BLaER1 treated with 17β-estradiol and CSF1 and Interleukin-3, amounts not matched to agents 10 nM and 100 nM (cell line): Measurements from ENCODE around the gene RARB.

Source experiments
- H3K27ac ChIP-seq, 11 experiments: shearing (Covaris generic); formaldehyde crosslinking; 2 replicates each; pipeline ENCODE4 v1.8.1; 2022
- H3K27me3 ChIP-seq, 11 experiments: shearing (Covaris generic); formaldehyde crosslinking; 2 replicates each; pipeline ENCODE4 v1.8.1; 2022
- H3K36me3 ChIP-seq, 11 experiments: shearing (Covaris generic); formaldehyde crosslinking; 2 replicates each; pipeline ENCODE4 v1.8.1; 2022
- H3K4me1 ChIP-seq, 10 experiments: shearing (Covaris generic); formaldehyde crosslinking; 2 replicates each; pipeline ENCODE4 v1.8.1; 2022
- H3K4me2 ChIP-seq, 11 experiments: shearing (Covaris generic); formaldehyde crosslinking; 2 replicates each; pipeline ENCODE4 v1.8.1; 2022
- H3K4me3 ChIP-seq, 10 experiments: shearing (Covaris generic); formaldehyde crosslinking; 2 replicates each; pipeline ENCODE4 v1.8.1; 2022
- H3K9ac ChIP-seq, 11 experiments: shearing (Covaris generic); formaldehyde crosslinking; 2 replicates each; pipeline ENCODE4 v1.8.1; 2022
- H3K9me3 ChIP-seq, 11 experiments: shearing (Covaris generic); formaldehyde crosslinking; replicated peaks in 1 of 11; 2 replicates each; pipeline ENCODE4 v1.8.1; 2022
- H4K20me1 ChIP-seq, 11 experiments: shearing (Covaris generic); formaldehyde crosslinking; 2 replicates each; pipeline ENCODE4 v1.8.1; 2022
- Cebpa-rat ChIP-seq, 11 experiments: shearing (Covaris generic); IDR thresholded peaks; 2 replicates each; pipeline ENCODE4 v1.8.1; 2022

RARB gene

DNA sequence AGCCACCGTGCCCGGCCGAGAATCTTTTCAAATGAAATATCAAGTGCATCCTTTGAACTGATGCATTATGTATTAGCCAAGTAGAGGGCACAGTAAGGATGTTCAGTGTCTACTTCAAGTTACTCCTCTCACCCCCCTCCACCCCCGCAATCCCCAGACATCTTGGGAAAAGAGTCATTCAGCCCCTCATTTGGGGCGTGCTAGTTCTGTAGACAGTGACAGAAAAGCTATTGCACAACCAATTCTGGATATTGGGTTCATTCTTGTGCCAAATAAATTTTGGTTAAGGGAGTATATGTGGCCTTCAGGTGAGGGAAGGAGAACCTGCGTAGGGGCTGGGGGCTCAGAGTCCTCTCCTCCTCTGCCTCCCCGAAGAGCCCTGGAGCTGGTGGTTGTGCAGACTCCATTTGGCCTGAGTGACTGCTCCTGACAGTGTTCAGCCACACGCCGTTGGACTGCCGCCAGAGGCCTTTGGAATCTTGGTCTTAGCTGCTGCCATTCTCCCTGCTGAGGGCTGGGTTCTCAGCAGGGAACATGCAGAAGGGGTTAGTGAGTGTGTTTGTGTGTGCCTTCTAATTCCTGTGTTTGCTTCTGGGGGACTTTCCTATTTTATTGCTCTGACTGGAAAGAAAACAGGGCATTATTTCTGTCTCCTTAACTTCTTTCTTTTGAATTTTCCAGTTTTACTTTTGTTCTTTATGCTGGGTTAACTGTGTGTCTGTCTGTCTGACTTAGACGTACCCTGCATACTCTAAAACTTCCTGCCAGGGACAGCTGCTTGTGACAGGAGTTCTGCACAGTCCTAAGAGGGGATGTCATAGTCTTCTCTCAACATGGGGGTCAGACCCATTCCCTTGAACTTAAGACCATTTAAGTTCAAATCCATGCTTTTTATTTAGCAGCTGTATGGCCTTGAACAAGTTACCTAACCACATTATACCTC lies 21.0 kb downstream of the RARB start:
- Histone ChIP-seq H3K9me3 (no peaks in the 10 kb centered on the region), H3K4me2 (no peak overlapping the region), H4K20me1 (no peaks in the 10 kb centered on the region), H3K4me1 (peaks cover 0 to 5% (median 2%) of the 10 kb centered on the region in 10 experiments; a peak in 14 of 20 replicates), H3K36me3 (no peaks in the 10 kb centered on the region), H3K27ac (no peak overlapping the region), H3K9ac (no peak overlapping the region), H3K4me3 (no peak overlapping the region), H3K27me3 (no peaks in the 10 kb centered on the region)
- no peak for TF ChIP-seq Cebpa-rat (IDR thresholded peaks at IDR 0.05)

- H3K27ac ChIP-seq, result no peak overlapping the region
- no peak overlapping the region for H3K9ac ChIP-seq
- no peak for TF ChIP-seq Cebpa-rat (IDR thresholded peaks at IDR 0.05)
- no peaks in the 10 kb centered on the region for H3K36me3 ChIP-seq
- peaks cover 0 to 13% (median 10%) of the 10 kb centered on the region in 10 experiments; a peak in 14 of 20 replicates for H3K4me1 ChIP-seq
- no peaks in the 10 kb centered on the region for H4K20me1 ChIP-seq
- no peaks in the 10 kb centered on the region for H3K27me3 ChIP-seq
- H3K4me3 ChIP-seq, result no peak overlapping the region
- no peaks in the 10 kb centered on the region for H3K9me3 ChIP-seq
- H3K4me2 ChIP-seq, result no peak overlapping the region
These were observed 21.8 kb downstream of the RARB start for GRCh38 chr3:25449857-25450256.

DNA sequence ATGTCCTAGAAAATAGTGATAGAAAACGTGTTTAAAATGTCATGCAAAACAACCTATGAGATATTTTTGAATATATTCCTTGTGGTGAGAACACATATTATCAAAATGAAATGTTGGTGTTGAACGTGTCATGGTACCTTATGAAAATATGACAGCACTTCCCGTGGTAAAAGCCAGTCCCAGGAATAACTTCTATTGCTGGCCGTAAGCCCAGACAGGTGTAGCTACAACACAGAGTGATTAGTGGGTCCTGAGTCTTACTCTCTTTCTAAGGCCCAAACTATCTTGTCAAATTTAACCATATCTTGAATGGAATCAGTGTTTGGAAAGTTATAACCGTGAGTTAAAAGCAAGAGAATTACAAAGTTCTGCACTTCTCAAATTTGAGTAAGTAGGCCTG lies 24.1 kb downstream of the RARB start:
- H3K4me1 ChIP-seq, result peaks cover 0 to 24% (median 20%) of the 10 kb centered on the region in 10 experiments; a peak in 15 of 20 replicates
- no peak overlapping the region for H3K4me3 ChIP-seq
- no peaks in the 10 kb centered on the region for H4K20me1 ChIP-seq
- H3K27me3 ChIP-seq, result no peaks in the 10 kb centered on the region
- H3K27ac ChIP-seq, result no peak overlapping the region
- no peak for TF ChIP-seq Cebpa-rat (IDR thresholded peaks at IDR 0.05)
- no peaks in the 10 kb centered on the region for H3K36me3 ChIP-seq
- no peak overlapping the region for H3K4me2 ChIP-seq
- H3K9ac ChIP-seq, result no peak overlapping the region
- no peaks in the 10 kb centered on the region for H3K9me3 ChIP-seq

GRCh38 chr3:25452740-25453139 lies 24.7 kb downstream of the RARB start:
- peaks cover 0 to 24% (median 20%) of the 10 kb centered on the region in 10 experiments; a peak in 15 of 20 replicates for H3K4me1 ChIP-seq
- H3K27ac ChIP-seq, result no peak overlapping the region
- no peaks in the 10 kb centered on the region for H3K27me3 ChIP-seq
- no peak overlapping the region for H3K9ac ChIP-seq
- H3K9me3 ChIP-seq, result no peaks in the 10 kb centered on the region
- no peak for TF ChIP-seq Cebpa-rat (IDR thresholded peaks at IDR 0.05)
- H3K4me2 ChIP-seq, result no peak overlapping the region
- H3K4me3 ChIP-seq, result no peak overlapping the region
- H3K36me3 ChIP-seq, result no peaks in the 10 kb centered on the region
- no peaks in the 10 kb centered on the region for H4K20me1 ChIP-seq

- Histone ChIP-seq H3K9ac (no peak overlapping the region), H3K36me3 (no peaks in the 10 kb centered on the region), H3K4me1 (peaks cover 0 to 24% (median 20%) of the 10 kb centered on the region in 10 experiments; a peak in 15 of 20 replicates), H3K4me3 (no peak overlapping the region), H3K27ac (no peak overlapping the region), H4K20me1 (no peaks in the 10 kb centered on the region), H3K4me2 (peak overlapping the region in 5 of 11 experiments; percentile 5 to 59 (median 49); a peak in 7 of 22 replicates), H3K9me3 (no peaks in the 10 kb centered on the region), H3K27me3 (no peaks in the 10 kb centered on the region)
- no peak for TF ChIP-seq Cebpa-rat (IDR thresholded peaks at IDR 0.05)
These were observed 25.5 kb downstream of the RARB start for GRCh38 chr3:25453619-25454004.

- H3K27ac ChIP-seq, result no peak overlapping the region
- no peaks in the 10 kb centered on the region for H3K27me3 ChIP-seq
- no peaks in the 10 kb centered on the region for H3K36me3 ChIP-seq
- no peaks in the 10 kb centered on the region for H4K20me1 ChIP-seq
- H3K4me2 ChIP-seq, result peak overlapping the region in 9 of 11 experiments; percentile 5 to 74 (median 51); a peak in 17 of 22 replicates
- H3K4me1 ChIP-seq, result peaks cover 0 to 24% (median 20%) of the 10 kb centered on the region in 10 experiments; a peak in 15 of 20 replicates
- no peaks in the 10 kb centered on the region for H3K9me3 ChIP-seq
- H3K9ac ChIP-seq, result no peak overlapping the region
- no peak overlapping the region for H3K4me3 ChIP-seq
- TF ChIP-seq Cebpa-rat (IDR thresholded peaks at IDR 0.05), result no peak
These were observed 26.2 kb downstream of the RARB start for GRCh38 chr3:25454005-25454927.

DNA sequence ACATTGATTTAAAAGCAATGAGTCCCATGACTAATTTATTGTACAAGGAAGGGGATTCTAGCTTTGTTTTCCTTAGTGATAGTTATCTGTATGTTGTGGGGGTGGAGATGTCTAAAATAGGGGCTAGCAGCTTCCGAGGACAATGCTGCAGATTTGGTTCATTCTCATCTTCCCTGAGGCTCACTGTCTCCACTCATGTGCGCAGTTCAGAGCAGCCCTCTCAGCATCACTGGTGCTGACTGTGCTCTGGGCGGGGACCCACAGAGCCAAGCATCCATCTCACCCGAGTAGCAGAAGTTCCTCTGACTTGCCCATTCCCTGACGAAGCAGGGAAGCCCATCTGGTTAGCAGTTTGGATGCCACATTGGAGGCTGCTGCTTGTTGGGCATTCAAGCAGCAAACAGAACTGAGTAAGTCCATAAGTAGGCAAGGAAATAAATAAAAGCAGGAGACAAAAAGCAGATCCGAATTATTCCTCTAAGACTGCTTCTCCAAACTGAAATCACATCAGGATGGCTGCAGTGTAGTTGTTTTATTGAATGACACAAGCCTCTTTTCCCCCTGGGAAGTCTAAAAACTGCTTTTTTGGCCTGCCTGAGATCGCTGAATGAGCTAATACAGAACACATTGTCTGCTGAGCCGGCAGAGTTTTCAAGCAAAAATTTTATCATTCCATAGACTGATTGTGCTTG lies 27.5 kb downstream of the RARB start:
- no peak overlapping the region for H3K27ac ChIP-seq
- no peak overlapping the region for H3K9ac ChIP-seq
- no peak overlapping the region for H3K4me3 ChIP-seq
- no peaks in the 10 kb centered on the region for H4K20me1 ChIP-seq
- H3K4me2 ChIP-seq, result peak overlapping the region in 6 of 11 experiments; percentile 17 to 74 (median 40); a peak in 8 of 22 replicates
- H3K27me3 ChIP-seq, result no peaks in the 10 kb centered on the region
- peaks cover 3 to 25% (median 22%) of the 10 kb centered on the region in 10 experiments; a peak in 19 of 20 replicates for H3K4me1 ChIP-seq
- no peaks in the 10 kb centered on the region for H3K9me3 ChIP-seq
- H3K36me3 ChIP-seq, result no peaks in the 10 kb centered on the region
- TF ChIP-seq Cebpa-rat (IDR thresholded peaks at IDR 0.05), result no peak

GRCh38 chr3:25456723-25457670 lies 28.9 kb downstream of the RARB start:
- Histone ChIP-seq H3K9ac (no peak overlapping the region), H3K9me3 (no peaks in the 10 kb centered on the region), H3K4me2 (no peak overlapping the region), H3K27me3 (no peaks in the 10 kb centered on the region), H3K27ac (no peak overlapping the region), H3K4me1 (peaks cover 11 to 36% (median 33%) of the 10 kb centered on the region in 10 experiments), H3K4me3 (no peak overlapping the region), H3K36me3 (no peaks in the 10 kb centered on the region), H4K20me1 (no peaks in the 10 kb centered on the region)
- TF ChIP-seq Cebpa-rat (IDR thresholded peaks at IDR 0.05), result no peak
